ENCODE results near the gene AREG. TPM values are rescaled to one million over a fixed set of nuclear protein-coding genes. Genes with fewer than 3 reads are reported as not detected.

Gene AREG
- total and polyA plus RNA-seq, 9 of the 15 experiments (the other 6 are each of a cell fraction or from before 2014, with no cell fraction given) = 1.4 to 7.7 (median 5.4) TPM

DNA sequence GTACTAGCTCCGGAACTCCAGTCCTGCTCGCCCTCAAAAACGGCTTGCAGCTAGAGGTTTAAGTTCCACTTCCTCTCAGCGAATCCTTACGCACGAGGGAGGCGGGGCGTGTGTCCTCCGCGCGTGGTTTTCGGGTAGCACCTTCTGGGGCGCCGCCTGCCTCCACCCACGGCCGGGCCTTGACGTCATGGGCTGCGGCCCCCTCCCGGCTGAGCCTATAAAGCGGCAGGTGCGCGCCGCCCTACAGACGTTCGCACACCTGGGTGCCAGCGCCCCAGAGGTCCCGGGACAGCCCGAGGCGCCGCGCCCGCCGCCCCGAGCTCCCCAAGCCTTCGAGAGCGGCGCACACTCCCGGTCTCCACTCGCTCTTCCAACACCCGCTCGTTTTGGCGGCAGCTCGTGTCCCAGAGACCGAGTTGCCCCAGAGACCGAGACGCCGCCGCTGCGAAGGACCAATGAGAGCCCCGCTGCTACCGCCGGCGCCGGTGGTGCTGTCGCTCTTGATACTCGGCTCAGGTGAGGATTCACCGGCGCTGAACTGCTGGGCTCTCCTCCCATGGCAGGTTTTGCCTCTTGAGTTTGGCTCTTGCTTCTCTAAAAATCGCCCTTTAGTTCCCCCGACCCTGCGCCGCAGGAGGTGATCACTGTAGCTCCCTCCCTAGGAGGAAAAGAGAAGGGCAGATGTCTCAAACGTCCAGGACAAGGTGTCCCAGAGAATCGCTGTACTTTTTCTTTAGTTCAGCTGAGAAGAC is at the start of gene AREG (continued):
- TF ChIP-seq, protein P1, sequence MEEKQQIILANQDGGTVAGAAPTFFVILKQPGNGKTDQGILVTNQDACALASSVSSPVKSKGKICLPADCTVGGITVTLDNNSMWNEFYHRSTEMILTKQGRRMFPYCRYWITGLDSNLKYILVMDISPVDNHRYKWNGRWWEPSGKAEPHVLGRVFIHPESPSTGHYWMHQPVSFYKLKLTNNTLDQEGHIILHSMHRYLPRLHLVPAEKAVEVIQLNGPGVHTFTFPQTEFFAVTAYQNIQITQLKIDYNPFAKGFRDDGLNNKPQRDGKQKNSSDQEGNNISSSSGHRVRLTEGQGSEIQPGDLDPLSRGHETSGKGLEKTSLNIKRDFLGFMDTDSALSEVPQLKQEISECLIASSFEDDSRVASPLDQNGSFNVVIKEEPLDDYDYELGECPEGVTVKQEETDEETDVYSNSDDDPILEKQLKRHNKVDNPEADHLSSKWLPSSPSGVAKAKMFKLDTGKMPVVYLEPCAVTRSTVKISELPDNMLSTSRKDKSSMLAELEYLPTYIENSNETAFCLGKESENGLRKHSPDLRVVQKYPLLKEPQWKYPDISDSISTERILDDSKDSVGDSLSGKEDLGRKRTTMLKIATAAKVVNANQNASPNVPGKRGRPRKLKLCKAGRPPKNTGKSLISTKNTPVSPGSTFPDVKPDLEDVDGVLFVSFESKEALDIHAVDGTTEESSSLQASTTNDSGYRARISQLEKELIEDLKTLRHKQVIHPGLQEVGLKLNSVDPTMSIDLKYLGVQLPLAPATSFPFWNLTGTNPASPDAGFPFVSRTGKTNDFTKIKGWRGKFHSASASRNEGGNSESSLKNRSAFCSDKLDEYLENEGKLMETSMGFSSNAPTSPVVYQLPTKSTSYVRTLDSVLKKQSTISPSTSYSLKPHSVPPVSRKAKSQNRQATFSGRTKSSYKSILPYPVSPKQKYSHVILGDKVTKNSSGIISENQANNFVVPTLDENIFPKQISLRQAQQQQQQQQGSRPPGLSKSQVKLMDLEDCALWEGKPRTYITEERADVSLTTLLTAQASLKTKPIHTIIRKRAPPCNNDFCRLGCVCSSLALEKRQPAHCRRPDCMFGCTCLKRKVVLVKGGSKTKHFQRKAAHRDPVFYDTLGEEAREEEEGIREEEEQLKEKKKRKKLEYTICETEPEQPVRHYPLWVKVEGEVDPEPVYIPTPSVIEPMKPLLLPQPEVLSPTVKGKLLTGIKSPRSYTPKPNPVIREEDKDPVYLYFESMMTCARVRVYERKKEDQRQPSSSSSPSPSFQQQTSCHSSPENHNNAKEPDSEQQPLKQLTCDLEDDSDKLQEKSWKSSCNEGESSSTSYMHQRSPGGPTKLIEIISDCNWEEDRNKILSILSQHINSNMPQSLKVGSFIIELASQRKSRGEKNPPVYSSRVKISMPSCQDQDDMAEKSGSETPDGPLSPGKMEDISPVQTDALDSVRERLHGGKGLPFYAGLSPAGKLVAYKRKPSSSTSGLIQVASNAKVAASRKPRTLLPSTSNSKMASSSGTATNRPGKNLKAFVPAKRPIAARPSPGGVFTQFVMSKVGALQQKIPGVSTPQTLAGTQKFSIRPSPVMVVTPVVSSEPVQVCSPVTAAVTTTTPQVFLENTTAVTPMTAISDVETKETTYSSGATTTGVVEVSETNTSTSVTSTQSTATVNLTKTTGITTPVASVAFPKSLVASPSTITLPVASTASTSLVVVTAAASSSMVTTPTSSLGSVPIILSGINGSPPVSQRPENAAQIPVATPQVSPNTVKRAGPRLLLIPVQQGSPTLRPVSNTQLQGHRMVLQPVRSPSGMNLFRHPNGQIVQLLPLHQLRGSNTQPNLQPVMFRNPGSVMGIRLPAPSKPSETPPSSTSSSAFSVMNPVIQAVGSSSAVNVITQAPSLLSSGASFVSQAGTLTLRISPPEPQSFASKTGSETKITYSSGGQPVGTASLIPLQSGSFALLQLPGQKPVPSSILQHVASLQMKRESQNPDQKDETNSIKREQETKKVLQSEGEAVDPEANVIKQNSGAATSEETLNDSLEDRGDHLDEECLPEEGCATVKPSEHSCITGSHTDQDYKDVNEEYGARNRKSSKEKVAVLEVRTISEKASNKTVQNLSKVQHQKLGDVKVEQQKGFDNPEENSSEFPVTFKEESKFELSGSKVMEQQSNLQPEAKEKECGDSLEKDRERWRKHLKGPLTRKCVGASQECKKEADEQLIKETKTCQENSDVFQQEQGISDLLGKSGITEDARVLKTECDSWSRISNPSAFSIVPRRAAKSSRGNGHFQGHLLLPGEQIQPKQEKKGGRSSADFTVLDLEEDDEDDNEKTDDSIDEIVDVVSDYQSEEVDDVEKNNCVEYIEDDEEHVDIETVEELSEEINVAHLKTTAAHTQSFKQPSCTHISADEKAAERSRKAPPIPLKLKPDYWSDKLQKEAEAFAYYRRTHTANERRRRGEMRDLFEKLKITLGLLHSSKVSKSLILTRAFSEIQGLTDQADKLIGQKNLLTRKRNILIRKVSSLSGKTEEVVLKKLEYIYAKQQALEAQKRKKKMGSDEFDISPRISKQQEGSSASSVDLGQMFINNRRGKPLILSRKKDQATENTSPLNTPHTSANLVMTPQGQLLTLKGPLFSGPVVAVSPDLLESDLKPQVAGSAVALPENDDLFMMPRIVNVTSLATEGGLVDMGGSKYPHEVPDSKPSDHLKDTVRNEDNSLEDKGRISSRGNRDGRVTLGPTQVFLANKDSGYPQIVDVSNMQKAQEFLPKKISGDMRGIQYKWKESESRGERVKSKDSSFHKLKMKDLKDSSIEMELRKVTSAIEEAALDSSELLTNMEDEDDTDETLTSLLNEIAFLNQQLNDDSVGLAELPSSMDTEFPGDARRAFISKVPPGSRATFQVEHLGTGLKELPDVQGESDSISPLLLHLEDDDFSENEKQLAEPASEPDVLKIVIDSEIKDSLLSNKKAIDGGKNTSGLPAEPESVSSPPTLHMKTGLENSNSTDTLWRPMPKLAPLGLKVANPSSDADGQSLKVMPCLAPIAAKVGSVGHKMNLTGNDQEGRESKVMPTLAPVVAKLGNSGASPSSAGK (IDR thresholded peaks at IDR 0.05) = peak; percentile 96
- TF ChIP-seq ATF1 (CRISPR knock-in tag; IDR thresholded peaks at IDR 0.05) = no peak
- TF ChIP-seq ATF1 (tag; IDR thresholded peaks at IDR 0.05) = peak; percentile 95
- TF ChIP-seq ESRRA (IDR thresholded peaks at IDR 0.05; ENCODE audit: borderline replicate concordance, low read depth) = peak; percentile 26; the same call in 1 of the 2 replicates
- TF ChIP-seq, protein P2, sequence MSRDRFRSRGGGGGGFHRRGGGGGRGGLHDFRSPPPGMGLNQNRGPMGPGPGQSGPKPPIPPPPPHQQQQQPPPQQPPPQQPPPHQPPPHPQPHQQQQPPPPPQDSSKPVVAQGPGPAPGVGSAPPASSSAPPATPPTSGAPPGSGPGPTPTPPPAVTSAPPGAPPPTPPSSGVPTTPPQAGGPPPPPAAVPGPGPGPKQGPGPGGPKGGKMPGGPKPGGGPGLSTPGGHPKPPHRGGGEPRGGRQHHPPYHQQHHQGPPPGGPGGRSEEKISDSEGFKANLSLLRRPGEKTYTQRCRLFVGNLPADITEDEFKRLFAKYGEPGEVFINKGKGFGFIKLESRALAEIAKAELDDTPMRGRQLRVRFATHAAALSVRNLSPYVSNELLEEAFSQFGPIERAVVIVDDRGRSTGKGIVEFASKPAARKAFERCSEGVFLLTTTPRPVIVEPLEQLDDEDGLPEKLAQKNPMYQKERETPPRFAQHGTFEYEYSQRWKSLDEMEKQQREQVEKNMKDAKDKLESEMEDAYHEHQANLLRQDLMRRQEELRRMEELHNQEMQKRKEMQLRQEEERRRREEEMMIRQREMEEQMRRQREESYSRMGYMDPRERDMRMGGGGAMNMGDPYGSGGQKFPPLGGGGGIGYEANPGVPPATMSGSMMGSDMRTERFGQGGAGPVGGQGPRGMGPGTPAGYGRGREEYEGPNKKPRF (IDR thresholded peaks at IDR 0.05; ENCODE audit: low read depth, low read length) = no peak
- TF ChIP-seq RHOXF2B (CRISPR knock-in tag; conservative IDR thresholded peaks at IDR 0.05) = no peak
- TF ChIP-seq HCFC1 (IDR thresholded peaks at IDR 0.05; ENCODE audit: low read depth, low read length) = 0 out of 2 replicates have a peak, but pooled peaks have one; percentile 8
- peak in 1 of 2 experiments; percentile 11; a peak in 1 of 3 replicates for TF ChIP-seq CBX3 (IDR thresholded peaks at IDR 0.05; ENCODE audit: borderline replicate concordance in 1 of 2, low read length in 2 of 2)
- no peak for TF ChIP-seq ZNF197 (CRISPR knock-in tag; IDR thresholded peaks at IDR 0.05; ENCODE audit: low read depth)
- TF ChIP-seq, protein P3, sequence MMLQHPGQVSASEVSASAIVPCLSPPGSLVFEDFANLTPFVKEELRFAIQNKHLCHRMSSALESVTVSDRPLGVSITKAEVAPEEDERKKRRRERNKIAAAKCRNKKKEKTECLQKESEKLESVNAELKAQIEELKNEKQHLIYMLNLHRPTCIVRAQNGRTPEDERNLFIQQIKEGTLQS (IDR thresholded peaks at IDR 0.05) = 0 out of 2 replicates have a peak, but pooled peaks have one; percentile 23
- TF ChIP-seq, protein P3 (CRISPR knock-in tag; conservative IDR thresholded peaks at IDR 0.05) = no peak
- no peak for TF ChIP-seq CHCHD3 (CRISPR knock-in tag; IDR thresholded peaks at IDR 0.05)
- no peak for TF ChIP-seq SREBF2 (CRISPR knock-in tag; IDR thresholded peaks at IDR 0.05)
- no peak for TF ChIP-seq ZNF696 (CRISPR knock-in tag; conservative IDR thresholded peaks at IDR 0.05)

All from K562 (cell line).